NCI-H2029 treated with DMSO at 0.1 percent for 48 hours (cell line): ENCODE data around the gene RABL2A.
"Not testable (repeated sequence)": the region's sequence is repeated elsewhere in the genome, so short reads cannot be mapped to it uniquely, and the experiment has no call there.

Experiments
- DNase-seq: peaks from one replicate; lab custom pipeline; 2025; lab: John Stamatoyannopoulos, UW

The RABL2A gene

GRCh38 chr2:113609822-113610221 is 17.2 kb upstream of the RABL2A start:
- DNase-seq: not testable (repeated sequence)

- not testable (repeated sequence) for DNase-seq
Measured at GRCh38 chr2:113621002-113621401, 6.1 kb upstream of the RABL2A start.

- DNase-seq: not testable (repeated sequence)
Measured at GRCh38 chr2:113625906-113626305, 1.2 kb upstream of the RABL2A start.

- not testable (repeated sequence) for DNase-seq
Measured at GRCh38 chr2:113632849-113633345, 5.8 kb downstream of the RABL2A start.

GRCh38 chr2:113635358-113635757 is 8.3 kb downstream of the RABL2A start:
- DNase-seq: not testable (repeated sequence)

- DNase-seq: not testable (repeated sequence)
Measured at GRCh38 chr2:113636226-113636625, 9.2 kb downstream of the RABL2A start.

GRCh38 chr2:113638084-113638483 is 11.0 kb downstream of the RABL2A start:
- not testable (repeated sequence) for DNase-seq

GRCh38 chr2:113646217-113646616 is 19.2 kb downstream of the RABL2A start:
- not testable (repeated sequence) for DNase-seq

- DNase-seq: not testable (repeated sequence)
Measured at GRCh38 chr2:113650834-113651815, 24.1 kb downstream of the RABL2A start.

GRCh38 chr2:113652599-113652998 is 25.5 kb downstream of the RABL2A start:
- DNase-seq: not testable (repeated sequence)

- DNase-seq: not testable (repeated sequence)
Measured at GRCh38 chr2:113656031-113656624, 29.1 kb downstream of the RABL2A start.

GRCh38 chr2:113657735-113658134 is 30.7 kb downstream of the RABL2A start:
- not testable (repeated sequence) for DNase-seq

- DNase-seq: not testable (repeated sequence)
Measured at GRCh38 chr2:113663285-113664060, 36.4 kb downstream of the RABL2A start.

GRCh38 chr2:113664761-113665533 is 37.9 kb downstream of the RABL2A start:
- not testable (repeated sequence) for DNase-seq

GRCh38 chr2:113669013-113669412 is 41.9 kb downstream of the RABL2A start:
- DNase-seq: not testable (repeated sequence)

GRCh38 chr2:113672326-113672932 is 45.4 kb downstream of the RABL2A start:
- DNase-seq: no peak

GRCh38 chr2:113675875-113676274 is 48.8 kb downstream of the RABL2A start:
- DNase-seq: no peak

- DNase-seq: no peak
Measured at GRCh38 chr2:113676623-113677266, 49.7 kb downstream of the RABL2A start.

GRCh38 chr2:113677330-113677729 is 50.3 kb downstream of the RABL2A start:
- no peak for DNase-seq

GRCh38 chr2:113679457-113679856 is 52.4 kb downstream of the RABL2A start:
- DNase-seq: no peak
